GM23338 (cell line): ENCODE results near the gene PARP2.

Source experiments
- CTCF ChIP-seq, 2 experiments: fragments of 200-600 bp in 1 of 2; sonication (generic) in 1 of 2; conservative IDR thresholded peaks; 2 replicates each; pipeline versions ENCODE4 v1.5.1 to v1.6.1; 2016 to 2017; ENCODE audit warnings: antibody characterized with exemption in 2 of 2, low read depth in 2 of 2, mild to moderate bottlenecking in 2 of 2, moderate library complexity in 1 of 2
- EZH2 ChIP-seq: fragments of 200-600 bp; sonication (generic); IDR thresholded peaks from one replicate; pipeline ENCODE4 v1.8.0; 2017; ENCODE audit warnings: antibody characterized with exemption, mild to moderate bottlenecking, low read depth; ENCODE audit not compliant: unreplicated experiment
- EZH2phosphoT487 ChIP-seq: fragments of 200-600 bp; sonication (generic); IDR thresholded peaks from one replicate; pipeline ENCODE4 v1.8.1; 2018; ENCODE audit warnings: antibody characterized with exemption; ENCODE audit not compliant: unreplicated experiment
- POLR2AphosphoS5 ChIP-seq: IDR thresholded peaks from 2 replicates; pipeline ENCODE4 v1.6.1; 2016; ENCODE audit warnings: antibody characterized with exemption, low read depth
- REST ChIP-seq: IDR thresholded peaks from one replicate; pipeline ENCODE4 v1.6.1; 2018; ENCODE audit warnings: antibody characterized with exemption; ENCODE audit not compliant: unreplicated experiment
- STAT1 ChIP-seq: IDR thresholded peaks from one replicate; pipeline ENCODE4 v1.6.1; 2016; ENCODE audit warnings: antibody characterized with exemption; ENCODE audit not compliant: unreplicated experiment

DNA sequence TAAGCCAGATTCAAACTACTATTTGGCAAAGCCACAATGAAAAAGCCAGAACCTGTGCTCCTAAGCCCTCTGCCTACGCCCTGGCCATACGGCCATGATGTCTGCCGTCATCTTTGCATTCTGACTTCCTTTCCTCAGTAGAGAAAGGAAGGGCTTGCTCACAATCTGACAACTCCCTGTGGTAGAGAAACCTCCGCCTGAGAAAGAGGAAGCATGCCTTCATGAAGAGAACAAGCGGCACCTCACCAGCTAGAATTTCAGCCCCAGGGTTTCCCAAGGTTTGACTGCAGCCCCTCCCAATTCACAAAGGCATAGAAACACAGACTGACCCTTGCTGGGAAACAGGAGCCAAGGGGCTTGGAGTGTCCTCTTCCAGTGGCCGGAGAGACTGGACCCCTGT is 44.1 kb downstream of the PARP2 start:
- TF ChIP-seq EZH2phosphoT487 (no peak), CTCF (conservative IDR thresholded peaks at IDR 0.05; ENCODE audit: low read depth in 2 of 2) (no peak), EZH2 (no peak), REST (no peak), POLR2AphosphoS5 (no peak), STAT1 (no peak)
